Mammary epithelial cell (primary cell): ENCODE measurements around the gene KRTAP9-2.

ENCODE experiments used
- EZH2 ChIP-seq: IDR thresholded peaks from 2 replicates; pipeline ENCODE4 v1.6.1; 2012; ENCODE audit warnings: low read length, inconsistent platforms, borderline replicate concordance
- TF ChIP-seq, protein P1 (sequence below), 2 donors: IDR thresholded peaks in 1 of 2; conservative IDR thresholded peaks in 1 of 2; 2 replicates each; pipeline ENCODE4 v1.5.1; 2011 to 2012; ENCODE audit warnings: inconsistent platforms in 2 of 2, low read length in 2 of 2, mild to moderate bottlenecking in 2 of 2, control low read depth in 1 of 2, low read depth in 1 of 2; ENCODE audit not compliant: insufficient read depth in 1 of 2; ENCODE audit errors: extremely low read depth in 1 of 2

DNA sequence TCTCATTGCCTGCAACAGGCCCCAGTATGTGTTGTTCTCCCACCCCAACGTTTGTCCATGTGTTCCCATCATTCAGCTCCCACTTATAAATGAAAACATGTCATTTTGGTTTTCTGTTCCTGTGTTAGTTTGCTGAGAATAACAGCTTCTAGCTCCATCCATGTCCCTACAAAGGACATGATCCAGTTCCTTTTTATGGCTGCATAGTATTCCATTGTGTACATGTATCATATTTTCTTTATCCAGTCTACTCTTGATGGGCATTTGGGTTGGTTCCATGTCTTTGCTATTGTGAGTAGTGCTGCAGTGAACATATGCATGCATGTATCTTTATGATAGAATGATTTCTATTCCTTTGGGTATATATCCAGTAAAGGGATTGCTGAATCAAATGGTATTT is 10.8 kb upstream of the KRTAP9-2 start:
- TF ChIP-seq, protein P1, sequence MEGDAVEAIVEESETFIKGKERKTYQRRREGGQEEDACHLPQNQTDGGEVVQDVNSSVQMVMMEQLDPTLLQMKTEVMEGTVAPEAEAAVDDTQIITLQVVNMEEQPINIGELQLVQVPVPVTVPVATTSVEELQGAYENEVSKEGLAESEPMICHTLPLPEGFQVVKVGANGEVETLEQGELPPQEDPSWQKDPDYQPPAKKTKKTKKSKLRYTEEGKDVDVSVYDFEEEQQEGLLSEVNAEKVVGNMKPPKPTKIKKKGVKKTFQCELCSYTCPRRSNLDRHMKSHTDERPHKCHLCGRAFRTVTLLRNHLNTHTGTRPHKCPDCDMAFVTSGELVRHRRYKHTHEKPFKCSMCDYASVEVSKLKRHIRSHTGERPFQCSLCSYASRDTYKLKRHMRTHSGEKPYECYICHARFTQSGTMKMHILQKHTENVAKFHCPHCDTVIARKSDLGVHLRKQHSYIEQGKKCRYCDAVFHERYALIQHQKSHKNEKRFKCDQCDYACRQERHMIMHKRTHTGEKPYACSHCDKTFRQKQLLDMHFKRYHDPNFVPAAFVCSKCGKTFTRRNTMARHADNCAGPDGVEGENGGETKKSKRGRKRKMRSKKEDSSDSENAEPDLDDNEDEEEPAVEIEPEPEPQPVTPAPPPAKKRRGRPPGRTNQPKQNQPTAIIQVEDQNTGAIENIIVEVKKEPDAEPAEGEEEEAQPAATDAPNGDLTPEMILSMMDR (conservative IDR thresholded peaks at IDR 0.05 in 1 of 2, IDR thresholded peaks at IDR 0.05 in 1 of 2; ENCODE audit: extremely low read depth in 1 of 2, insufficient read depth in 1 of 2, low read depth in 1 of 2, low read length in 2 of 2) = no peak
- no peak for TF ChIP-seq EZH2
